K562 (cell line): ENCODE results near the gene OR2C1. TPM values are rescaled to one million over a fixed set of nuclear protein-coding genes. Genes with fewer than 3 reads are reported as not detected.

Source experiments
- BCLAF1 ChIP-seq, 2 experiments: fragments of 450-650 bp in 1 of 2; IDR thresholded peaks; 2 replicates each; pipeline ENCODE4 v1.6.1; 2011 to 2017; ENCODE audit warnings: low read depth in 2 of 2, antibody characterized with exemption in 1 of 2, borderline replicate concordance in 1 of 2, low read length in 1 of 2, mild to moderate bottlenecking in 1 of 2, mixed read lengths in 1 of 2; ENCODE audit not compliant: control insufficient read depth in 1 of 2
- DIDO1 ChIP-seq: fragments of 450-650 bp; IDR thresholded peaks from 2 replicates; pipeline ENCODE4 v1.6.1; 2016; ENCODE audit warnings: low read depth, missing biosample characterization, missing genetic modification characterization
- E2F3 ChIP-seq: fragments of 250-450 bp; sonication (Bioruptor Pico); IDR thresholded peaks from 2 replicates; pipeline ENCODE4 v1.4.0; 2020; ENCODE audit warnings: mild to moderate bottlenecking
- FIP1L1 ChIP-seq: fragments of 200-400 bp; formaldehyde crosslinking; IDR thresholded peaks from 2 replicates; pipeline ENCODE4 v1.6.1; 2018; ENCODE audit warnings: mild to moderate bottlenecking, low read depth, low read length; ENCODE audit not compliant: poor library complexity, severe bottlenecking
- FOXJ3 ChIP-seq: sonication (generic); formaldehyde crosslinking; IDR thresholded peaks from 2 replicates; pipeline ENCODE4 v1.4.0; 2020; ENCODE audit warnings: mild to moderate bottlenecking, missing genetic modification reagents
- HCFC1 ChIP-seq: IDR thresholded peaks from 2 replicates; pipeline ENCODE4 v1.6.1; 2012; ENCODE audit warnings: low read depth, low read length, improper control_type of control experiment
- ILK ChIP-seq: fragments of 450-650 bp; IDR thresholded peaks from 2 replicates; pipeline ENCODE4 v1.6.1; 2016; ENCODE audit warnings: missing genetic modification characterization, low read depth, mild to moderate bottlenecking, missing compliant biosample characterization, moderate library complexity, borderline replicate concordance
- MIER1 ChIP-seq: fragments of 450-650 bp; IDR thresholded peaks from 2 replicates; pipeline ENCODE4 v1.6.1; 2016; ENCODE audit warnings: antibody characterized with exemption, mild to moderate bottlenecking, low read depth
- NCOA2 ChIP-seq, 2 experiments: fragments of 450-650 bp; IDR thresholded peaks; 2 replicates each; pipeline ENCODE4 v1.6.1; 2018; ENCODE audit warnings: mild to moderate bottlenecking in 2 of 2, moderate library complexity in 1 of 2; ENCODE audit not compliant: partially characterized antibody in 2 of 2
- PHTF2 ChIP-seq: fragments of 250-450 bp; sonication (Bioruptor Pico); IDR thresholded peaks from 2 replicates; pipeline ENCODE4 v1.5.0; 2021; ENCODE audit warnings: mild to moderate bottlenecking
- RB1 ChIP-seq: fragments of 450-650 bp; IDR thresholded peaks from 2 replicates; pipeline ENCODE4 v1.6.1; 2017; ENCODE audit warnings: low read depth, mild to moderate bottlenecking
- SMARCE1 ChIP-seq: fragments of 450-650 bp; IDR thresholded peaks from 2 replicates; pipeline ENCODE4 v1.7.1; 2016; ENCODE audit warnings: mild to moderate bottlenecking
- SRSF7 ChIP-seq: fragments of 200-400 bp; formaldehyde crosslinking; optimal IDR thresholded peaks from 2 replicates; pipeline ENCODE3; 2017; ENCODE audit warnings: mild to moderate bottlenecking, low read depth, low read length
- TCFL5 ChIP-seq: fragments of 250-450 bp; sonication (Bioruptor Pico); conservative IDR thresholded peaks from 2 replicates; pipeline ENCODE4 v1.6.1; 2021; ENCODE audit warnings: mild to moderate bottlenecking, moderate library complexity, matching md5 sums
- TEAD4 ChIP-seq, 2 experiments: sonication (generic) in 1 of 2; formaldehyde crosslinking in 1 of 2; IDR thresholded peaks; 2 replicates each; pipeline versions ENCODE4 v1.6.1 to v1.8.0; 2012 to 2022; ENCODE audit warnings: borderline replicate concordance in 1 of 2, inconsistent platforms in 1 of 2, low read length in 1 of 2, mild to moderate bottlenecking in 1 of 2, missing genetic modification reagents in 1 of 2
- USF2 ChIP-seq: sonication (generic); formaldehyde crosslinking; IDR thresholded peaks from 2 replicates; pipeline ENCODE4 v1.5.0; 2020; ENCODE audit warnings: missing genetic modification reagents
- ZFP36 ChIP-seq: fragments of 150-350 bp; IDR thresholded peaks from 2 replicates; pipeline ENCODE4 v1.6.1; 2018; ENCODE audit warnings: low read length, low read depth; ENCODE audit not compliant: partially characterized antibody
- ZNF277 ChIP-seq: fragments of 250-450 bp; sonication (Bioruptor Pico); IDR thresholded peaks from 2 replicates; pipeline ENCODE4 v1.8.0; 2022; ENCODE audit warnings: inconsistent platforms, mild to moderate bottlenecking, moderate library complexity, borderline replicate concordance
- polyA plus RNA-seq, 8 experiments: library from polyadenylated mRNA; depleted of rRNA in 4 of 8; stranded (reverse) in 5 of 8; unstranded in 3 of 8; fragments of >200 nt; fragmentation: Nextera tagmentation in 2 of 8; fragmentation: Illumina TruSeq in 1 of 8; extraction: Ambion mirVana in 2 of 8; extraction: Trizol in 1 of 8; gene quantifications; 2 replicates each; pipeline versions ENCODE4 v1.2.1 to v1.2.3, GENCODE V29; 2011 to 2014; ENCODE audit warnings: inconsistent platforms in 1 of 8, missing spikeins in 1 of 8
- total RNA-seq, 7 experiments: library from RNA; depleted of rRNA in 6 of 7; stranded (reverse); fragments of >200 nt in 6 of 7; fragmentation: Illumina TruSeq in 2 of 7; extraction: Trizol in 2 of 7; gene quantifications; 2 replicates each; pipeline versions ENCODE4 v1.2.1 to v1.2.3, GENCODE V29; 2011 to 2021; ENCODE audit warnings: low replicate concordance in 1 of 7

OR2C1 gene
- total and polyA plus RNA-seq, 9 of the 15 experiments (the other 6 are each of a cell fraction or from before 2014, with no cell fraction given) = not detected

- TF ChIP-seq TCFL5 (CRISPR knock-in tag) (no peak), ILK (tag) (no peak), PHTF2 (CRISPR knock-in tag) (no peak), FIP1L1 (peak; percentile 86), MIER1 (no peak), DIDO1 (tag) (no peak), ZFP36 (peak; percentile 28), HCFC1 (peak; percentile 91), USF2 (no peak), RB1 (peak; percentile 55), TEAD4 (IDR thresholded peaks at IDR 0.05; ENCODE audit: low read length) (no peak; the same call in 1 of the 2 replicates), TEAD4 (CRISPR knock-in tag; IDR thresholded peaks at IDR 0.05; ENCODE audit: borderline replicate concordance) (peak; percentile 74; the same call in 1 of the 2 replicates), SRSF7 (no peak), E2F3 (CRISPR knock-in tag) (peak; percentile 51; the same call in 1 of the 2 replicates), ZNF277 (CRISPR knock-in tag) (no peak), NCOA2 (IDR thresholded peaks at IDR 0.05; ENCODE audit: partially characterized antibody in 2 of 2) (no peak), BCLAF1 (IDR thresholded peaks at IDR 0.05; ENCODE audit: borderline replicate concordance in 1 of 2, control insufficient read depth in 1 of 2, low read depth in 2 of 2, low read length in 1 of 2) (0 out of 4 replicates have a peak, but pooled peaks of 1 of the 2 experiments have one; percentile 22), SMARCE1 (no peak), FOXJ3 (no peak)
Observed at GRCh38 chr16:3400779-3401688, 45.3 kb downstream of the OR2C1 start, which contains the start of the genes ZNF174 and ZSCAN32 (continued).
